Measurements from ENCODE around the gene MGST2.
"Not testable (repeated sequence)": the region's sequence is repeated elsewhere in the genome, so short reads cannot be mapped to it uniquely, and the experiment has no call there.

MGST2 gene

GRCh38 chr4:139669335-139669734 is 3.7 kb downstream of the MGST2 start:
- DNase-seq (ENCODE audit: low read depth in 2 of 3, low spot score in 2 of 3): no peak

- DNase-seq (ENCODE audit: low read depth in 2 of 3, low spot score in 2 of 3): no peak
These were observed 4.3 kb downstream of the MGST2 start for GRCh38 chr4:139669890-139670289.

GRCh38 chr4:139670775-139671174 is 5.2 kb downstream of the MGST2 start:
- no peak for DNase-seq (ENCODE audit: low read depth in 2 of 3, low spot score in 2 of 3)

GRCh38 chr4:139672215-139672614 is 6.6 kb downstream of the MGST2 start:
- no peak for DNase-seq (ENCODE audit: low read depth in 2 of 3, low spot score in 2 of 3)

GRCh38 chr4:139672732-139673131 is 7.1 kb downstream of the MGST2 start:
- no peak for DNase-seq (ENCODE audit: low read depth in 2 of 3, low spot score in 2 of 3)

- no peak for DNase-seq (ENCODE audit: low read depth in 2 of 3, low spot score in 2 of 3)
These were observed 9.4 kb downstream of the MGST2 start for GRCh38 chr4:139674875-139675550.

- DNase-seq (ENCODE audit: low read depth in 2 of 3, low spot score in 2 of 3): no peak
These were observed 10.0 kb downstream of the MGST2 start for GRCh38 chr4:139675651-139676050.

- no peak for DNase-seq (ENCODE audit: low read depth in 2 of 3, low spot score in 2 of 3)
These were observed 10.7 kb downstream of the MGST2 start for GRCh38 chr4:139676365-139676764.

GRCh38 chr4:139676913-139677585 is 11.4 kb downstream of the MGST2 start:
- DNase-seq (ENCODE audit: low read depth in 2 of 3, low spot score in 2 of 3): no peak

- DNase-seq (ENCODE audit: low read depth in 2 of 3, low spot score in 2 of 3): no peak
These were observed 16.7 kb downstream of the MGST2 start for GRCh38 chr4:139682309-139682708.

- DNase-seq (ENCODE audit: low read depth in 2 of 3, low spot score in 2 of 3): no peak
These were observed 17.1 kb downstream of the MGST2 start for GRCh38 chr4:139682741-139683151.

GRCh38 chr4:139684351-139684750 is 18.7 kb downstream of the MGST2 start:
- DNase-seq (ENCODE audit: low read depth in 2 of 3, low spot score in 2 of 3): no peak

- DNase-seq (ENCODE audit: low read depth in 2 of 3, low spot score in 2 of 3): no peak
These were observed 19.6 kb downstream of the MGST2 start for GRCh38 chr4:139685180-139685579.

- no peak for DNase-seq (ENCODE audit: low read depth in 2 of 3, low spot score in 2 of 3)
These were observed 20.5 kb downstream of the MGST2 start for GRCh38 chr4:139686130-139686529.

- DNase-seq (ENCODE audit: low read depth in 2 of 3, low spot score in 2 of 3): no peak
These were observed 21.4 kb downstream of the MGST2 start for GRCh38 chr4:139686988-139687387.

GRCh38 chr4:139689093-139689722 is 23.6 kb downstream of the MGST2 start:
- no peak for DNase-seq (ENCODE audit: low read depth in 2 of 3, low spot score in 2 of 3)

GRCh38 chr4:139690419-139690818 is 24.8 kb downstream of the MGST2 start:
- no peak for DNase-seq (ENCODE audit: low read depth in 2 of 3, low spot score in 2 of 3)

- no peak for DNase-seq (ENCODE audit: low read depth in 2 of 3, low spot score in 2 of 3)
These were observed 26.8 kb downstream of the MGST2 start for GRCh38 chr4:139692309-139693012.

- no peak for DNase-seq (ENCODE audit: low read depth in 2 of 3, low spot score in 2 of 3)
These were observed 29.0 kb downstream of the MGST2 start for GRCh38 chr4:139694522-139695107.

- DNase-seq (ENCODE audit: low read depth in 2 of 3, low spot score in 2 of 3): no peak
These were observed 30.9 kb downstream of the MGST2 start for GRCh38 chr4:139696491-139696890.

GRCh38 chr4:139698167-139698925 is 32.7 kb downstream of the MGST2 start:
- not testable (repeated sequence) for DNase-seq (ENCODE audit: low read depth in 2 of 3, low spot score in 2 of 3)

Data from activated CD8-positive, alpha-beta memory T cell treated with anti-CD3 and anti-CD28 coated beads for 48 hours (primary cell).